CD4-positive, alpha-beta memory T cell (primary cell): Measurements from ENCODE around the gene BFSP1. TPM values are rescaled to one million over a fixed set of nuclear protein-coding genes. Genes with fewer than 3 reads are reported as not detected.

Source experiments
- CTCF ChIA-PET: fragments of 350-600 bp; sonication (Branson Sonifier 250); formaldehyde crosslinking; loops from one replicate; lab custom pipeline; 2021; ENCODE audit warnings: inconsistent platforms; ENCODE audit not compliant: partially characterized antibody; lab: Charles Lee
- POLR2A ChIA-PET: fragments of 350-600 bp; sonication (Branson Sonifier 250); formaldehyde crosslinking; loops from one replicate; lab custom pipeline; 2021; ENCODE audit not compliant: partially characterized antibody; lab: Charles Lee
- DNase-seq, 5 donors: peaks; one replicate each; pipeline versions ENCODE4 v3.0.0 to v3.0.0-alpha.2; 2020 to 2022; ENCODE audit warnings: mixed read lengths in 1 of 5
- H3K27ac ChIP-seq: one replicate; pipeline ENCODE4 v1.7.0; 2013; ENCODE audit warnings: low read depth, low read length
- H3K27me3 ChIP-seq: 2 replicates; pipeline ENCODE4 v1.7.0; 2013; ENCODE audit warnings: mild to moderate bottlenecking, low read length, moderate library complexity; ENCODE audit not compliant: insufficient read depth
- H3K36me3 ChIP-seq: 2 replicates; pipeline ENCODE4 v1.7.0; 2013; ENCODE audit warnings: mild to moderate bottlenecking, low read length, moderate library complexity; ENCODE audit not compliant: insufficient read depth
- H3K4me1 ChIP-seq: 2 replicates; pipeline ENCODE4 v1.7.0; 2013; ENCODE audit warnings: mild to moderate bottlenecking, low read length, moderate library complexity; ENCODE audit not compliant: insufficient read depth
- H3K4me3 ChIP-seq, 2 donors: one replicate each; pipeline ENCODE4 v1.7.0; 2013; ENCODE audit warnings: low read length in 2 of 2, mild to moderate bottlenecking in 1 of 2
- H3K9me3 ChIP-seq, 2 donors: one replicate each; pipeline ENCODE4 v1.7.0; 2013; ENCODE audit warnings: low read length in 2 of 2, control low read depth in 1 of 2; ENCODE audit not compliant: control insufficient read depth in 1 of 2
- H3K27ac Mint-ChIP-seq, 7 donors: one replicate each; pipeline ENCODE4 v1.8.0; 2020 to 2021; ENCODE audit warnings: mixed read lengths in 7 of 7, mild to moderate bottlenecking in 6 of 7, inconsistent platforms in 3 of 7, moderate library complexity in 3 of 7
- H3K27me3 Mint-ChIP-seq, 2 donors: one replicate each; pipeline ENCODE4 v1.8.0; 2020 to 2021; ENCODE audit warnings: mixed read lengths in 2 of 2
- H3K36me3 Mint-ChIP-seq, 2 donors: one replicate each; pipeline ENCODE4 v1.8.0; 2020 to 2021; ENCODE audit warnings: mixed read lengths in 2 of 2, inconsistent platforms in 1 of 2, mild to moderate bottlenecking in 1 of 2
- H3K4me1 Mint-ChIP-seq, 4 donors: one replicate each; pipeline ENCODE4 v1.8.0; 2020 to 2021; ENCODE audit warnings: mixed read lengths in 4 of 4, mild to moderate bottlenecking in 1 of 4
- H3K4me3 Mint-ChIP-seq, 8 donors: one replicate each; pipeline ENCODE4 v1.8.0; 2020 to 2021; ENCODE audit warnings: mixed read lengths in 8 of 8, mild to moderate bottlenecking in 7 of 8, moderate library complexity in 6 of 8, inconsistent platforms in 3 of 8
- H3K9me3 Mint-ChIP-seq, 8 donors: one replicate each; pipeline ENCODE4 v1.8.0; 2020 to 2021; ENCODE audit warnings: mixed read lengths in 8 of 8, mild to moderate bottlenecking in 5 of 8, inconsistent platforms in 3 of 8, moderate library complexity in 1 of 8
- intact Hi-C: fragments of 100-400 bp; cut with micrococcal nuclease; formaldehyde crosslinking; loops from one replicate; pipeline ENCODE4 v1.15.1; 2023
- polyA plus RNA-seq, 2 donors: library from polyadenylated mRNA; unstranded; fragments of 300-500 nt; fragmentation: Illumina TruSeq; gene quantifications; one replicate each; pipeline ENCODE4 v1.2.3, GENCODE V29; 2021
- total RNA-seq, 2 experiments: library from RNA; stranded (reverse); gene quantifications; one replicate each; pipeline ENCODE4 v1.2.3, GENCODE V29; 2021

The BFSP1 gene
- total and polyA plus RNA-seq, 4 experiments from 2014 or later = 0.21 to 0.96 (median 0.91) TPM

DNA sequence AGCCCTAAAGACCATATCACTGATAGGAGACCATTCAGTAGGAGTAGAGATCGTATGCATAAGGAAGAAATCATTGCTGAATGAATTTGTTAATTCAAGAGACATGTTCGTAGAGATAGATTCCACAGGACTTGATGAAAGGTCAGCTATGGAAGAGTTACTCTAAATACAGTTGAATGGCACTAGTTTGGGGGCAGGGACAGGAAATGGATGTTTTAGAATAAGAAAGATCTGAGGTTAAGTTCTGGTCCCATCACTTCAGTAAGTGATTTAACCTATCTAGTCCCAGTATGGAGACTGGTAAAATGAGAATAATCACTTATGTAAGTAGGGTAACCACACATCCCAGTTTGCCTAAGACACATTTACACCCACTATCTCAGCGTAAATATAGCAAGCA lies 2.9 kb upstream of the BFSP1 start:
- H3K27me3 ChIP-seq = no peaks in the 10 kb centered on the region
- no peaks in the 10 kb centered on the region for H3K36me3 ChIP-seq
- no peak overlapping the region for H3K4me3 Mint-ChIP-seq
- H3K9me3 ChIP-seq = no peaks in the 10 kb centered on the region
- H3K4me1 ChIP-seq = peaks cover 23% of the 10 kb centered on the region
- H3K27me3 Mint-ChIP-seq = peaks cover 11 to 14% of the 10 kb centered on the region in 2 donors
- intact Hi-C loops = no loop called here
- H3K27ac ChIP-seq = no peak overlapping the region
- CTCF ChIA-PET = interaction anchor here (1.3 kb wide), 1 partner anchor 364 kb away, joined by 4 read pairs; no protein-coding TSS in a partner anchor
- peaks cover 0 to 1% of the 10 kb centered on the region in 2 donors for H3K36me3 Mint-ChIP-seq
- DNase-seq = no peak
- no peak overlapping the region for H3K27ac Mint-ChIP-seq
- H3K9me3 Mint-ChIP-seq = no peaks in the 10 kb centered on the region
- peaks cover 16 to 33% (median 24%) of the 10 kb centered on the region in 4 donors for H3K4me1 Mint-ChIP-seq
- H3K4me3 ChIP-seq = no peak overlapping the region
- POLR2A ChIA-PET = no interaction called here

DNA sequence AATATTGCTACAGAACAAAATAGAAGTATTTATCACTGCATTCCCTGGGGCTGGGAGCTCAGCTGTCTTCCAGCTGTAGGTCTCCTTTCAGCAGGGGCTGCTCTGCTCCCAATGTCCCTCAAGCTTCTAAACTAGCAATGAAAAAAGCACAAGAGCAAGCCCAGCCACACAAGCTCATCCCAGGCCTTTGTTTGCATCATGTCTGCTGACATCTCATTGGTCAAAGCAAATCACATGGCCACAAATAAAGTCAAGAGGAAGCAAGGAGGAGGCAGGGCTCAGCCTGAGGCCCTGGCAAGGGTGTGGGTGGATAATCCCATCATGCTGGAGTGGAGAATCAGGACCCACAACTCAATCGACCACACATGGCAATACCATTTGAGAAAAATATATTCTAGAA lies 2.2 kb upstream of the BFSP1 start:
- peak overlapping the region in 1 of 8 donors; percentile 25 for H3K4me3 Mint-ChIP-seq
- H3K4me1 Mint-ChIP-seq = peaks cover 16 to 33% (median 24%) of the 10 kb centered on the region in 4 donors
- Histone ChIP-seq H3K4me1 (peaks cover 23% of the 10 kb centered on the region), H3K36me3 (no peaks in the 10 kb centered on the region), H3K27ac (no peak overlapping the region), H3K9me3 (no peaks in the 10 kb centered on the region), H3K4me3 (no peak overlapping the region), H3K27me3 (no peaks in the 10 kb centered on the region)
- peaks cover 6 to 9% of the 10 kb centered on the region in 2 donors for H3K27me3 Mint-ChIP-seq
- POLR2A ChIA-PET = interaction anchor here (1.5 kb wide), 1 partner anchor 28 kb away, joined by 4 read pairs; no protein-coding TSS in a partner anchor
- H3K36me3 Mint-ChIP-seq = peaks cover 0 to 1% of the 10 kb centered on the region in 2 donors
- H3K27ac Mint-ChIP-seq = no peak overlapping the region
- CTCF ChIA-PET = interaction anchor here (1.5 kb wide), 2 partner anchors 28 to 149 kb away, joined by 5 to 6 read pairs; no protein-coding TSS in a partner anchor
- intact Hi-C loops = no loop called here
- H3K9me3 Mint-ChIP-seq = no peaks in the 10 kb centered on the region
- DNase-seq = peak in 2 of 5 donors; percentile 9 to 10

DNA sequence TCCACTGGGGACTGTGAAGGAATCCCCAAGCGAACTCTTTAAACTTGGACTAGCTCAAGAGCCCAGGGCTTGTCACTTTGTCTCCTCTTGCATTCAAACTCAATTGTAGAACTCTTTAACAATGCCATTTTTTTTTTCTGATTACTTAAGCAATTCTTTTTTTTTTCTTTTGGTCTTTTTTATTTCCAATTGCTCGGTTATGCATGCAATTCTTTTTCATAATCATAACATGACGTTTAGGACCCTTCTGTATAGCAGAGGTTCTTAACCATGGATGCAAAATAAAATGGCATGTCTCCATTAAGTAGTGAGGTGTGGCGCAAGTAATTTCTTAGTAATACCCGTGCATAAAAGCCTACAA lies 466 bp upstream of the BFSP1 start:
- CTCF ChIA-PET = interaction anchor here (1.2 to 2.4 kb wide), 4 partner anchors 9 to 85 kb away, joined by 3 to 7 read pairs (median 6); no protein-coding TSS in a partner anchor
- Mint-ChIP-seq H3K4me3 (peak overlapping the region; percentile 85 to 95 (median 90)), H3K36me3 (peaks cover 0 to 1% of the 10 kb centered on the region in 2 donors), H3K9me3 (no peaks in the 10 kb centered on the region), H3K27me3 (peaks cover 2 to 4% of the 10 kb centered on the region in 2 donors), H3K27ac (peak overlapping the region in 5 of 7 donors; percentile 67 to 93 (median 88)), H3K4me1 (peaks cover 12 to 26% (median 19%) of the 10 kb centered on the region in 4 donors)
- Histone ChIP-seq H3K27me3 (no peaks in the 10 kb centered on the region), H3K4me3 (peak overlapping the region in 1 of 2 donors; percentile 40), H3K36me3 (no peaks in the 10 kb centered on the region), H3K27ac (no peak overlapping the region), H3K9me3 (no peaks in the 10 kb centered on the region), H3K4me1 (peaks cover 23% of the 10 kb centered on the region)
- no peak for DNase-seq
- POLR2A ChIA-PET = interaction anchor here (0.9 to 2.0 kb wide), 4 partner anchors 27 to 151 kb away, joined by 4 to 6 read pairs (median 6); partner anchors contain the start of gene DSTN
- intact Hi-C loops = no loop called here

DNA sequence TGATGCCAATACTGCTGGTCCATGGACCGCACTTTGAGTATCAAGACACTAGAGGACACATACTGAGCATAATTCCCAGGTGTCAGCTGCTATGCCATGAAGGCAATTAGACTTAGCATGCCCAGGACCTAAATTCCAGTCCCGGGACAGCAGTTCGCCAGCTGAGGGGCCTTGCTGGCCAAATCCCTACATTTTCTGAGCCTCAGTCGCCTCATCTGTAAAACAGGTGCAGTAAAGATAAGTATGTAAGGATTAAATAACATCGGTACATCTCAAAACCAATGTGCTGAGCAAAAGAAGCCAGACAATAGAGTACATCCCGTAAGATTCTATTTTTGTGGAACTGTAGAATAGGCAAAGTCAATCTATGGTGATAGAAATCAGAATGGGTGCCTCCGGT lies 1.0 kb downstream of the BFSP1 start:
- no peaks in the 10 kb centered on the region for H3K36me3 ChIP-seq
- no peaks in the 10 kb centered on the region for H3K9me3 ChIP-seq
- no peak overlapping the region for H3K4me3 ChIP-seq
- no peaks in the 10 kb centered on the region for H3K27me3 ChIP-seq
- POLR2A ChIA-PET = interaction anchor here (0.6 to 2.0 kb wide), 4 partner anchors 24 to 80 kb away, joined by 3 to 6 read pairs (median 4); no protein-coding TSS in a partner anchor
- peak overlapping the region in 4 of 7 donors; percentile 70 to 85 (median 72) for H3K27ac Mint-ChIP-seq
- CTCF ChIA-PET = interaction anchor here (1.3 to 2.4 kb wide), 3 partner anchors 10 to 153 kb away, joined by 5 to 7 read pairs (median 6); partner anchors contain the start of gene RRBP1
- intact Hi-C loops = no loop called here
- H3K27ac ChIP-seq = no peak overlapping the region
- H3K27me3 Mint-ChIP-seq = peaks cover 2 to 4% of the 10 kb centered on the region in 2 donors
- peaks cover 0 to 1% of the 10 kb centered on the region in 2 donors for H3K36me3 Mint-ChIP-seq
- no peak for DNase-seq
- peaks cover 12 to 26% (median 21%) of the 10 kb centered on the region in 4 donors for H3K4me1 Mint-ChIP-seq
- H3K4me1 ChIP-seq = peaks cover 23% of the 10 kb centered on the region
- peak overlapping the region; percentile 74 to 91 (median 84) for H3K4me3 Mint-ChIP-seq
- H3K9me3 Mint-ChIP-seq = no peaks in the 10 kb centered on the region

DNA sequence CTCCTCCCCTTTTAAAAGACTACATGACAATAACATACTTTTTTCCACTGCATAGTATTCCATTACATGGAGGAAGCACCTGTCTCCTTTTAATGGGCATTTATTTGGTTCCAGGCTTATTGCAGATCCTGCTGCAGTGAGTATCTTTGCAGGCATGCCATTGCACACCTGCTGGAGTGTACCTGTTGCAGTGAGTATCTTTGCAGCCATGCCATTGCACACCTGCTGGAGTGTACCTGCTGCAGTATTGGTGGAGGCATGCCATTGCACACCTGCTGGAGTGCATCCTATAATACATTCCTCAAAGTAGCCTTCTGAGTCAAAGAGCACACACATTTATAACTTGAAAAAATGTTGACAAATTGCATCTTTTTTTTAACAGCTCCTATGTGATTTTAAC lies 1.6 kb downstream of the BFSP1 start:
- Histone ChIP-seq H3K27me3 (no peaks in the 10 kb centered on the region), H3K4me3 (no peak overlapping the region), H3K27ac (no peak overlapping the region), H3K36me3 (no peaks in the 10 kb centered on the region), H3K4me1 (peaks cover 23% of the 10 kb centered on the region), H3K9me3 (no peaks in the 10 kb centered on the region)
- Mint-ChIP-seq H3K4me3 (peak overlapping the region in 2 of 8 donors; percentile 41 to 88), H3K9me3 (no peaks in the 10 kb centered on the region), H3K27ac (peak overlapping the region in 2 of 7 donors; percentile 42 to 73), H3K4me1 (peaks cover 12 to 26% (median 21%) of the 10 kb centered on the region in 4 donors), H3K27me3 (peaks cover 2 to 4% of the 10 kb centered on the region in 2 donors), H3K36me3 (peaks cover 0 to 1% of the 10 kb centered on the region in 2 donors)
- CTCF ChIA-PET = interaction anchor here (0.9 to 2.4 kb wide), 4 partner anchors 11 to 459 kb away, joined by 3 to 7 read pairs (median 6); partner anchors contain the start of gene RRBP1
- no peak for DNase-seq
- intact Hi-C loops = no loop called here
- POLR2A ChIA-PET = interaction anchor here (2.0 kb wide), 1 partner anchor 81 kb away, joined by 6 read pairs; no protein-coding TSS in a partner anchor

DNA sequence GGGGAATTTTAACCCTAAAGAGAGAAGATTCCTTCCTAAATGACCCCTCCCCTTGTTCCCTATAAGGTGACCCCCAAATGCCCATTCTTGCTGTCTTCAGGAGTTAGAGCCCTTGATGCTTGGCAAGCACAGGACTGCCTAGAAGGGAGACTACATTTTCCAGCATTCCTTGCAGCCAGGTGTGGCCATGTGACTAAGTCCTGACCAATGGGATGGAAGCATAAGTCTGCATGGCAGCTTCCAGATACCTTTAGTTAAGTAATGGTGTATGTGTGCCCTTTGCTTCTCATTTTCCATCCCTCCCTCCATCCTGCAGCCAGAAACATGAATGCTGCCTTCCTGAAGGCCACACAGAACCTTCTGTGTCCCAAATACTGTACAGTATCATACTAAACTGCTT lies 5.5 kb downstream of the BFSP1 start:
- ChIA-PET CTCF (interaction anchor here (1.5 kb wide), 1 partner anchor 122 kb away, joined by 3 read pairs; no protein-coding TSS in a partner anchor), POLR2A (interaction anchor here (0.9 kb wide), 1 partner anchor 20 kb away, joined by 3 read pairs; no protein-coding TSS in a partner anchor)
- Mint-ChIP-seq H3K9me3 (no peaks in the 10 kb centered on the region), H3K4me3 (no peak overlapping the region), H3K27ac (peak overlapping the region in 1 of 7 donors; percentile 80), H3K36me3 (no peaks in the 10 kb centered on the region), H3K4me1 (peaks cover 4 to 7% (median 6%) of the 10 kb centered on the region in 4 donors), H3K27me3 (peaks cover 2 to 4% of the 10 kb centered on the region in 2 donors)
- Histone ChIP-seq H3K27ac (no peak overlapping the region), H3K36me3 (no peaks in the 10 kb centered on the region), H3K9me3 (no peaks in the 10 kb centered on the region), H3K4me3 (no peak overlapping the region), H3K4me1 (peaks cover 6% of the 10 kb centered on the region), H3K27me3 (no peaks in the 10 kb centered on the region)
- intact Hi-C loops = no loop called here
- peak in 2 of 5 donors; percentile 32 to 38 for DNase-seq

DNA sequence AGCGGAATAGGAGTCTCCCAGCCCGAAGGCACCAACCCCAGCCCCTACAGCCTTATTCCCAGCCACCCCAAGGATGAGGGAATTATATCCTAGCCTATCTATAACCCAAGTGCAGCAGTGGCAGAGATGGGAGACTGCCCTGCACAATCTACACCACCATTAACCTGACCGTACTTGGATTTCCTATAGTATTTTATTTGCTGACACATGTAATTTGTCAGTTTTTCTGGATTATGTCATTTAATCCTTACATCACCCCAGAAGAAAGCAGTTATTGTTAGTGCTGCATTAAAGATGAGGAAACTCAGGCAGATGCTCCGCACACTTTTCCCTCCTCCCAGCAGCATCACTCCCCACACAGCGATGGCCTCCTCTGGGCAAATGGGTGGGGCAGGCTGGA lies 6.0 kb downstream of the BFSP1 start:
- ChIA-PET CTCF (interaction anchor here (0.6 to 1.5 kb wide), 2 partner anchors 21 to 123 kb away, joined by 3 read pairs; no protein-coding TSS in a partner anchor), POLR2A (interaction anchor here (0.9 kb wide), 1 partner anchor 20 kb away, joined by 3 read pairs; no protein-coding TSS in a partner anchor)
- Histone ChIP-seq H3K9me3 (no peaks in the 10 kb centered on the region), H3K36me3 (no peaks in the 10 kb centered on the region), H3K4me3 (no peak overlapping the region), H3K27me3 (no peaks in the 10 kb centered on the region), H3K4me1 (peaks cover 1% of the 10 kb centered on the region), H3K27ac (no peak overlapping the region)
- Mint-ChIP-seq H3K36me3 (no peaks in the 10 kb centered on the region), H3K27me3 (no peaks in the 10 kb centered on the region), H3K4me1 (peaks cover under 1 to 4% (median 3%) of the 10 kb centered on the region in 4 donors), H3K9me3 (no peaks in the 10 kb centered on the region), H3K27ac (no peak overlapping the region), H3K4me3 (peak overlapping the region in 1 of 8 donors; percentile 31)
- intact Hi-C loops = no loop called here
- no peak for DNase-seq
